Measurements from ENCODE around the gene ATP5F1E. TPM values are rescaled to one million over a fixed set of nuclear protein-coding genes. Genes with fewer than 3 reads are reported as not detected.

ATP5F1E gene
- total and polyA plus RNA-seq, 8 donors: 75.5 to 197 (median 169) TPM

DNA sequence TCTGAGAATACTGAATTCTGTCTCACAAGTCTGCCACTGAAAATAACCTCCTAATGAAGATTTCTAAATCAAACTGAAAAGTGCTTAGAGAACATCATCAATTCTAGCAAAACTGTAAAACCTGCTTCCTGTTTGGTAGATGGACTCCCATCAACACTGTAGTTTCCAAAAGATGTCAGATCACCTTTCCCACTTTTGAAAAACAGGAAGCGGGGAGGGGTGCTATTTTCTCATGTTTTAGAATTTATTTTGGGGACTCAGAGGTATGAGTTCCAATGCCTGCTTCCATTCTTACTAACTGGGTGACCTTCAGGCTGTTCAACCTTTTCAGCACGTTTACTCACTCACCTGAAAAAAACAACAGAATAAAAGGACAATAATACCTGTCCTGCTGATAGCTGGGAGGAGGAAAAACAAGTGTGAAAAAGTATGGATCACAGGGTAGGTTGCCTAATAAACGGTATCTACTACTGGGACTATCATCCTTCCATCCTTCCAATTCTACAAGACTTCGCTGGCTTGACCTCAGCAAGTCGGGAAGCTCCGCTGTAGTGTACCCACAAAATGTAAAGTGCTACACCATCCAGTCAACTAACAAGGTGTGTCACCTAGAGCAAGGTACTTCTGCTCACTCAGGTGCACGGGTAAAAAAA is 1.1 kb downstream of the ATP5F1E start:
- peaks cover 34 to 66% of the 10 kb centered on the region in 2 donors for H3K4me1 ChIP-seq
- peak overlapping the region in 1 of 2 donors; percentile 94 for H3K27ac ChIP-seq
- ATAC-seq (no peak), DNase-seq (no peak)
- H3K36me3 ChIP-seq: peaks cover 0 to 66% of the 10 kb centered on the region in 2 donors
- TF ChIP-seq, protein P1, sequence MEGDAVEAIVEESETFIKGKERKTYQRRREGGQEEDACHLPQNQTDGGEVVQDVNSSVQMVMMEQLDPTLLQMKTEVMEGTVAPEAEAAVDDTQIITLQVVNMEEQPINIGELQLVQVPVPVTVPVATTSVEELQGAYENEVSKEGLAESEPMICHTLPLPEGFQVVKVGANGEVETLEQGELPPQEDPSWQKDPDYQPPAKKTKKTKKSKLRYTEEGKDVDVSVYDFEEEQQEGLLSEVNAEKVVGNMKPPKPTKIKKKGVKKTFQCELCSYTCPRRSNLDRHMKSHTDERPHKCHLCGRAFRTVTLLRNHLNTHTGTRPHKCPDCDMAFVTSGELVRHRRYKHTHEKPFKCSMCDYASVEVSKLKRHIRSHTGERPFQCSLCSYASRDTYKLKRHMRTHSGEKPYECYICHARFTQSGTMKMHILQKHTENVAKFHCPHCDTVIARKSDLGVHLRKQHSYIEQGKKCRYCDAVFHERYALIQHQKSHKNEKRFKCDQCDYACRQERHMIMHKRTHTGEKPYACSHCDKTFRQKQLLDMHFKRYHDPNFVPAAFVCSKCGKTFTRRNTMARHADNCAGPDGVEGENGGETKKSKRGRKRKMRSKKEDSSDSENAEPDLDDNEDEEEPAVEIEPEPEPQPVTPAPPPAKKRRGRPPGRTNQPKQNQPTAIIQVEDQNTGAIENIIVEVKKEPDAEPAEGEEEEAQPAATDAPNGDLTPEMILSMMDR (IDR thresholded peaks at IDR 0.05): no peak
- intact Hi-C loops (cut with DNase I): no loop called here
- no peaks in the 10 kb centered on the region for H3K27me3 ChIP-seq
- H3K4me3 ChIP-seq: peak overlapping the region; percentile 74 to 88
- H3K9me3 ChIP-seq: no peaks in the 10 kb centered on the region

DNA sequence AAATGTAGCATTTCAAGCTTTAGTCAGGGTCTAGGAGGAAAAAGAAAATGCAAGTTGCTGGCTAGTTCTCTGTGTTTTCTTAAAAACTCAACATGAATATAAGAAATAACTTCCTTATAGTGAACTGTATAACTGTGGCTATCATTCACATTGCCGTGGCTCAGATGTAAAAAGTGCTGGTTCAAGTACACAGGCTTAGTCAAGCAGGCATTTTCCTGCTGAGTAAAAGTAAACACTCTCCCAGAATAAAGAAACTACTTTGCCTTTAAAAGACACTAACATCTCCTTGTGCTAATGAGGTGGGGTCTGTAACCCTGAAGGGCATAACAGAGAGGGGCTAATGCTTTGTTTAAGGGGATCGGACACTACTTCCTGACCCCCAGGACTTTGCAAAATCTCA is 3.3 kb downstream of the ATP5F1E start:
- ATAC-seq: peak; percentile 21
- no peaks in the 10 kb centered on the region for H3K9me3 ChIP-seq
- TF ChIP-seq, protein P1 (IDR thresholded peaks at IDR 0.05): no peak
- peaks cover 34 to 69% of the 10 kb centered on the region in 2 donors for H3K4me1 ChIP-seq
- peak overlapping the region in 1 of 2 donors; percentile 40 for H3K27ac ChIP-seq
- H3K27me3 ChIP-seq: no peaks in the 10 kb centered on the region
- H3K4me3 ChIP-seq: peak overlapping the region in 1 of 2 donors; percentile 23
- intact Hi-C loops (cut with DNase I): no loop called here
- no peak for DNase-seq
- H3K36me3 ChIP-seq: peaks cover 0 to 66% of the 10 kb centered on the region in 2 donors

DNA sequence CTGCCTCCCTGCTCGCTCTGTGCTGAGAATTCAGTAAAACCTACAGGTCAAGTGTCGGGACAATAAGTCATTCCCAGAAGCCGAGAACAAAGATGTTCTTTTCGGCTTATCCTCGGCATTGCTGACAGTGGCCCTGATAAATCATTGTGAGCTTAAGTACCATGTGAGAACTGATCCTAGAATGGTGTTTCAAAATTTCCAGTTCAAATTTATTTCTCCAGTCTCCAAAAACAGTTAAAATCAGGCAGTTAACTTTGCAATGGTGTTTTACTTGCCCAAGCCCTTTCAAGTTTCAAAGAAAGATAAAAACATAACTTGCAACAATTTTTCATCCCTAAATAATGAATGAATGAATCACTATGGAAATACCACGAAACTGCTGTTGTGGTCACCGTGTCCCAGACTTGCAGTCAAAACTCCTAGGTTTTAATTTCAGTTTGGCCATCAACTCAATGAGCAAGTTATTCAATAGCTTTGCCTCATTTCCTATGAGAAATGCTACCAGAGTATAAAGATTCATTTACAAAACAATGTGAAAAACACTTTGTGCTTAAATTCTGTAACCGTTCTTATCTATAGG is 4.3 kb downstream of the ATP5F1E start:
- DNase-seq (no peak), ATAC-seq (no peak)
- H3K36me3 ChIP-seq: peaks cover 0 to 73% of the 10 kb centered on the region in 2 donors
- no peaks in the 10 kb centered on the region for H3K9me3 ChIP-seq
- intact Hi-C loops (cut with DNase I): no loop called here
- no peak overlapping the region for H3K4me3 ChIP-seq
- peaks cover 30 to 64% of the 10 kb centered on the region in 2 donors for H3K4me1 ChIP-seq
- TF ChIP-seq, protein P1 (IDR thresholded peaks at IDR 0.05): no peak
- no peak overlapping the region for H3K27ac ChIP-seq
- H3K27me3 ChIP-seq: no peaks in the 10 kb centered on the region

DNA sequence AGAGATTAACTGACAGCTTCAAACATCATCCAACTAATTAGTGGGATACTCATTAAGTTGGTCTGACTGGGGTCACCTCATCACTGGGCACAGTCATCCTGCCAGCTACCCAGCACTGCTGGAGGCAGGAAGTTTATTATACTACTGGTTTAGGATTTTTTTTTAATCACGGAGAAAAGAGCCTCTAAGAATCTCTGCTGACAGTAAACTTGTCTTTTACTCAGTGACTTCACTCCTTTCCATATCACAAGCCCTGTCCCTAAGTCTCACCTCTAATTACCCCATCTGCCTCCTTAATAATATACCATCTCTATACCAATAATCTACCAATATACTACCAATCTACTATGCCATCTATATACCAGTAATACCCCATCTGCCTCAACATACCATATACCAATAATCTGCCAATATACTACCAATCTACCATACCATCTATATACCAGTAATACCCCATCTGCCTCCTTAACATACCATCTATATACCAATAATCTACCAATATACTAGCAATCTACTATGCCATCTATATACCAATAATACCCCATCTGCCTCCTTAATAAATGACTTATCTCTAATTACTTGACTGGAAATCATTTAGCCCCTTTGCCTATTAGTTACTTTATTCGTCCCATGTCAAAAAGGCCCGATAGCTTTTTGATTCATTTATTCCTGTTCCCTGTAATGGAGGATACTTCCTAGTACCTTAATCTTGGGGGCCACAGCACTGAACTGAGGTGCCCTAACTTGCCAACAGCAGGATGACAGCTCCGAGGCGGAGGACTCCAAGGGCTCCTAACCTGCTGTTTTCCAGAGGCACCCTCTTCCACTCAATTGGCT is 5.0 kb downstream of the ATP5F1E start:
- TF ChIP-seq, protein P1 (IDR thresholded peaks at IDR 0.05): no peak
- H3K4me3 ChIP-seq: no peak overlapping the region
- peaks cover 0 to 80% of the 10 kb centered on the region in 2 donors for H3K36me3 ChIP-seq
- H3K9me3 ChIP-seq: no peaks in the 10 kb centered on the region
- DNase-seq (no peak), ATAC-seq (no peak)
- intact Hi-C loops (cut with DNase I): no loop called here
- H3K4me1 ChIP-seq: peaks cover 29 to 61% of the 10 kb centered on the region in 2 donors
- H3K27ac ChIP-seq: no peak overlapping the region
- H3K27me3 ChIP-seq: no peaks in the 10 kb centered on the region

DNA sequence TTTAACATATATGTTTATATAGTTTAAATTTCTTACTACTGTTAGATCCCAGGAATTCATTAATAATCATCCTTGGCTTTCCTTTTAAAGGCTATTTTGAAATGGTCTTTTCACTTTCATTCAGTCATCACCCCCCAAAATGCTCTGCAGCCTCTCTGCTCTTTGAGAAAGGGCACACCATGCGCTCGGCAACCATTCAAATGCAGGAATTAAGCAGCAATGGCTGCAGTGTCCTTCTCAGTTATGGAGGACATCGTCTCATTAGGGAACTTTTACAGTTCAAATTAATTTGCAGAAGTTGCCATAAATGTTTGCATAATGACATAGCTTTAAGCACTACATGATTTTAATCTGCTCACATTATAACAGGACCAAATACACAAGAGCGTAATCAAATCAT is 6.6 kb downstream of the ATP5F1E start:
- H3K4me3 ChIP-seq: no peak overlapping the region
- intact Hi-C loops (cut with DNase I): no loop called here
- TF ChIP-seq, protein P1 (IDR thresholded peaks at IDR 0.05): no peak
- ATAC-seq (no peak), DNase-seq (no peak)
- peaks cover 17 to 48% of the 10 kb centered on the region in 2 donors for H3K4me1 ChIP-seq
- H3K27ac ChIP-seq: no peak overlapping the region
- peaks cover 0 to 81% of the 10 kb centered on the region in 2 donors for H3K36me3 ChIP-seq
- no peaks in the 10 kb centered on the region for H3K27me3 ChIP-seq
- H3K9me3 ChIP-seq: no peaks in the 10 kb centered on the region

Data from left lung (tissue), 10 donors.